Measurements from ENCODE around the gene MUC7.

MUC7 gene

GRCh38 chr4:70530997-70531396 lies 59.0 kb downstream of the MUC7 start:
- Histone ChIP-seq H3K27me3 (ENCODE audit: control insufficient read depth in 1 of 2, insufficient read depth in 2 of 2, low read length in 2 of 2) (no peaks in the 10 kb centered on the region), H3K4me1 (ENCODE audit: control insufficient read depth in 1 of 2, insufficient read depth in 2 of 2, low read length in 2 of 2) (no peaks in the 10 kb centered on the region), H3K27ac (ENCODE audit: low read depth, low read length) (no peak overlapping the region), H3K36me3 (ENCODE audit: control insufficient read depth in 1 of 2, insufficient read depth in 2 of 2, low read length in 2 of 2) (no peaks in the 10 kb centered on the region), H3K9ac (ENCODE audit: low read depth in 1 of 2, low read length in 2 of 2) (no peak overlapping the region), H3K4me3 (ENCODE audit: low read depth in 1 of 2, low read length in 2 of 2) (no peak overlapping the region), H3K9me3 (ENCODE audit: control insufficient read depth in 1 of 2, low read length in 2 of 2) (no peaks in the 10 kb centered on the region)

- no peaks in the 10 kb centered on the region for H3K27me3 ChIP-seq (ENCODE audit: control insufficient read depth in 1 of 2, insufficient read depth in 2 of 2, low read length in 2 of 2)
- H3K27ac ChIP-seq (ENCODE audit: low read depth, low read length), result no peak overlapping the region
- H3K4me3 ChIP-seq (ENCODE audit: low read depth in 1 of 2, low read length in 2 of 2), result no peak overlapping the region
- H3K36me3 ChIP-seq (ENCODE audit: control insufficient read depth in 1 of 2, insufficient read depth in 2 of 2, low read length in 2 of 2), result no peaks in the 10 kb centered on the region
- H3K9ac ChIP-seq (ENCODE audit: low read depth in 1 of 2, low read length in 2 of 2), result no peak overlapping the region
- no peaks in the 10 kb centered on the region for H3K9me3 ChIP-seq (ENCODE audit: control insufficient read depth in 1 of 2, low read length in 2 of 2)
- no peaks in the 10 kb centered on the region for H3K4me1 ChIP-seq (ENCODE audit: control insufficient read depth in 1 of 2, insufficient read depth in 2 of 2, low read length in 2 of 2)
Observed at GRCh38 chr4:70531981-70532380, 60.0 kb downstream of the MUC7 start.
